Stimulated activated CD4-positive, alpha-beta T cell treated with anti-CD3 and anti-CD28 coated beads, TNF-alpha, amount 100 ng/mL, for 4 hours (primary cell): ENCODE results near the gene IL17REL.

ENCODE experiments used
- DNase-seq, 3 experiments: peaks; one replicate each; pipeline ENCODE4 v3.0.0-alpha.2; 2020; ENCODE audit warnings: low read depth in 3 of 3

IL17REL gene

GRCh38 chr22:49956914-49957825 lies 55.4 kb downstream of the IL17REL start:
- DNase-seq, result no peak

- no peak for DNase-seq
These were observed 56.2 kb downstream of the IL17REL start for GRCh38 chr22:49956418-49956770.

- DNase-seq, result no peak
These were observed 56.8 kb downstream of the IL17REL start for GRCh38 chr22:49955581-49956417.

DNA sequence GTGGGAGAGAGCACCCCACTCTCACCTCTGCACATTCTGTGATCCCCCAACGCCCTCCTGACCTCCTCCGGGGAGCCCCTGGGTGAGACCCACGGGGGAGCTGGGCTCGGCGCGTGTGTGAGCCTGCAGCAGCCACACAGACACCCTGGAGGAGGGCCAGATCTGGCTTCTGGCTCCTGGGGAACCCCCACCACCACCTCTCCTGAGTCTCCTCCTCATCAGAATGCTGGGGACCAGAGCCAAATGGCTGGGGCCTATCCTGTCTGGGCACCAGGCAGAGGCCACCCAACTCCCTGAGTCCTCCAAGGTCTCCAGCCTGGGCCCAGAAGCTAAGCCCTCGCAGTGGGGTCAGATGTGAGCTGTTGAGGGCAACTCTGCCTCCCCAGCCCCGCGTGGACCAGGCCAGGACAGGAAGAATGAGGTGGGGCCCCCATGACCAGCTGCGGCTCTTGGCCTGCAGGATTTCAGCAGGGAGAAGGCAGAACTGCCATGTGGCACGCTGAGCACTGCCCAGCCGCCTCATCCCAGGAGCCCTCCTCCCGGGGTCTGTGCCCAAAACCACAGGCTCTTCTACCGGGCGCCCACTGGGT lies 57.5 kb downstream of the IL17REL start:
- DNase-seq, result no peak

DNA sequence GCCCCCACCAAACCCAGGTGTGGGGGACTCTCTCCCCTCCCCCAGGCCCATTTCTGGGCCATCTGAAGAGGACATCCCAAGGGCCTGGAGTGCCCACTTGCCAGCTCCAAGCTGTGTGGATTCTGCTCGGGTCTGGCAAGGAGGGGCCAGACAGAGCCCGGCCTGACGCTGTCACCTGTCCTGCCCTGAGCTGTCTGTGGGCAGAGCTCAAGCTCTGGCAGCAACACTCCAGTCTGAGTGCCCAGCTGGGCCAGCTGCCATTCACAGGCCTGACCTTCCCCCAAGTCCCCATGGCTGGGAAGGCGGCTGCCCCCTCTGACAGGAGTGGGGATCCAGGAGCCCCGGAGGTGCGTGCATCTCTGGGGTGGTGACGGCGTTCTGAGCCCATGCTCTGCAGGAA lies 58.2 kb downstream of the IL17REL start:
- no peak for DNase-seq

- no peak for DNase-seq
These were observed 58.8 kb downstream of the IL17REL start for GRCh38 chr22:49953680-49954344.

DNA sequence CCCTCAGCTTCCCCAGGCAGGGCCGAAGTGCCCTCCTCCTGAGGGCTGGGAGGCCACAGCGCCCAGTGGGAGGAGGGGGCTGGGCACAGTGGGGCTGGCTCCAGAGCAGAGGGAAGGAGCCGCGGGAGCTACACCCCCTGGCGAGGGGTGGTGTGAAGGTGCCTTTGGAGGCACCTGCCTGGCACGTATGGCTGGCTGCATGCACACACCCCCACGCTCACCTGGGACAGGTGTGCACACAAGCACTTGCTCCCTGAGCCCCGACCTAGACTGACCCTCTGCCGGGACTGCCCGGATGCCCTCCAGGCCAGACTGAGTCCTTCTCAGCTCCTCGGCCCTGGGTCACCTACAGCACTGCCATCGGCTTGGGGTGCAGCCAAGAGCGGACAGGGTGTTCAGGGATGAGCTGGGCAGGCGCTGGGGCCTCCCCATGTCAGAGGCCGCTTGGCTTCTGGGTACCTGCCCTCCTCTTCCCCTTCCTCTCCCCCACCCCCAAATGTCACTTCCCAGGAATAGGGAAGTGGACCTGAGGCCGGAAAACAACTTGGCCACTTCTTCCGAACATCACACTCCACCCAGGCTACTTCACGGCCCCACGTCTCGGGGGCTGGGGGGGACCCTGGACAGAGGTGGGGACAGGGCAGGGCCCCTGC lies 59.4 kb downstream of the IL17REL start:
- no peak for DNase-seq

DNA sequence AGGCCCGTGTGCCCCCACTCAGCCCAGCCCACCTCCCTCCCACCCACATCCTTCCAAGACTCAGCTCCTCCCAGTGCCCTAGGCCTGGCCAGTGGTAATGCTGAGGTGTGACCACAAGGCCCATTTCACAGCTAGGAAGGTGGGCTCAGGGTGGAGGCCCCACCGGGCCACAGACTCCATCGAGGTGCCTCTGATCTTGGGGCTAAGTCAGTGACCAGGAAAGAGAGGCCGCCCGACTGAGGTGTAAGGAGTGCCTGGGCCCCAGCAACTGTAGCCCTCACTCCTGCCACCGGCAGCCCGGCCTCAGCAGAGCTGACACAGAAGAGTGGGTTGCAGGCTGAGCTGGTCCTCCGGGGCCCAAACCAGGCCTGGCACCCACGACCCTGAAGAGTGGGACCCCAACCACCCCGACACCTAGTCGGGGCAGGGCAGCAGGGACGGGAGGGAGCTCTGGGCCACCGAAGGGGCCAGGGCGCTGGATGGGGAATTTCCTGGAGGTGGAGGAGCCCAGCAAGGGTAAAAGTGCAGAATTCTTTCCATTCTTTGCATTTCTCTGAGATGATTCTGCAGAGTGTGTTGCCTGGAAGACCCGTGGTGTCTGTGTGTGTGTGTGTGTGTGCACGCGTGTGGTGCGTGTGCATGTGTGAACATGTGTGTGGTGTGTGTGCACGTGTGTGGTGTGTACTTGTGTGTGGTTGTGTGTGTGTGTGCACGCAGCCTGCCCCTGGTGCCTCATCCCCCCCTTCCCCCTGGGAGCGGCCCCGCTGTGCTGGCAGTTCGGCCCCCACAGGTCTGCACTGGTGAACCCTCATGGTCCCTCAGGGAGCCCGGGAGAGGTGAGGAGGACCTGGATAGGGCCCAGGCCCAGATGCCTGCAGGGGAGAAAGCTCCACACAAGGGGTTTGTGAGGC lies 60.3 kb downstream of the IL17REL start:
- DNase-seq, result no peak

DNA sequence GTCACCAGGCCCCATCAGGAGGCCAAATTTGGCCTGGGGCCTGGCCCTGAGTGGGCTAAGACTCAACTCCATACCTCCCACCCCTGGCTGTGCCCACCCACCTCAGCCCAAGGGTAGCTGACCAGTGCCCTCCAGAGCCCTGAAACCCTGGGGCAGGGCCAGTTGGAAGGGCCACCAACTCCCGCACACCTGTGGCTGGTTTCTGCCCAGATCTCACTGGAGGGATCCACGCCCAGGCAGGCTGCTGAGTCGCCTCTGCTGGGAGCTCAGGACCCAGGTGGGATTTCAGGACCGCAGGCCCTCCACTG lies 60.9 kb downstream of the IL17REL start:
- no peak for DNase-seq

- no peak for DNase-seq
These were observed 61.4 kb downstream of the IL17REL start for GRCh38 chr22:49951000-49951677.

- no peak for DNase-seq
These were observed 62.1 kb downstream of the IL17REL start for GRCh38 chr22:49950396-49950994.

DNA sequence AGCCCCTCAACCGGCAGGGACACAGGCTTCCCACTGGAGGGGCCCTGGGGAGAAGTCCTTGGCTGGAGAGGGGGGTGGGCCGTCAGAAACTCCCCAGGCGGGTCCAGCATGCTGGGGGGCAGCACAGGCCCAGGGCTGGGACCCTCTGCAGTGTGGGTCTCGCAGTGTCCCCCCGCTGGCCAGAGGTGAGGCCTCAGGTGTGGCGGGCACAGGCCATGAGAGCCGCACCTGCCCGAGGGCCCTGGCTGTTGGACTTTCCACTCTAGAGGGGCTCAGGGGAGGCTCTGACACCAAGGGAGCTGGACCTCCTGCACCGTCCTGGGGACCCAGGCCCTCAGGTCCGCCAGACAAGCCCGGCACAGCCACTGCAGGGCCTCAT lies 62.7 kb downstream of the IL17REL start:
- DNase-seq, result no peak

DNA sequence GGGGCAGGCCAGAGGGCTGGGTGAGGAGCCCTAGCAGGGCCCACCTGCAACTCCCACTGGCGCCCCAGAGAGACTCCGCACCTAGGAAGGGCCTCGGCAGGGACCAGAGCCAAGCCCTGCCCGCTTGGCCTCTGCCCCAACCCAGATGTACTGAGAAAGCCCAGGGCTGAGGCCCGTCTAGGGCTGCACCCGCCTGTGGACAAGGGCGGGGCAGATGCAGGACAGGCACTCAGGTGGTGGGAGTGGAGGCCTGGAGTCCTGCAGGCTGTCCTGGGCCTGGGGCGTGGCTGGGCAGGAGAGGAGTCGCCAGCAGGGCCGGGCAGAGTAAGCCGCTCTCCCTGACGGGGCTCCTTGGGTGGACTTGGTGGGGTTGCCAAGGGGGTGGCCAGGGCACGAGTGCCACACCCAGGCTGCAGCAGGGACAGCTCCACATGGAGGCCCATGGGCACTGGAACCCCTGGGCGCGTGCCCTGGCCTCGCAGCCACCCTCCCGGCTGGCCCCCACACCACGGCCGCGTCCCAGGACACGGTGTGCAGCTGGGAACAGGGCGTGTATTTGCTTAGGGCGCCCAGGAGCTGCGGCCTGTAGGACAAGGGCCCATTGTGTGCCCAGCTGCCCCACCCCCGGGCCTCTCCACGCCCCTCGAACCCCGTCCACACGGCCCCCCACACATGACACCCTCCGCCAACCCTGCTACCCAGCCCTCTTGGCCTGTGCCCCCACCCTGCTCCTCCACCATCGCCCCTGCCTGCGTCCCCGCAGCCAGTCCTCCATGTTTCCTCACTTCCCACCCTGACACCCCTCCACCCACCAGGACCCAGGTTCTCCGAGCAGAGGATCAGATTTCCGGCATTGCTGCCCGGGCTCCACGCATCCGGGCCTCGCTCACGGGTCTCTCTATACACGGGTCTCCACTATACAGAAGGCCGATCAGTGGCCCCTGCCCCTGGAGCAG lies 63.3 kb downstream of the IL17REL start:
- no peak for DNase-seq

GRCh38 chr22:49948116-49948957 lies 64.2 kb downstream of the IL17REL start:
- DNase-seq, result no peak

- no peak for DNase-seq
These were observed 65.3 kb downstream of the IL17REL start for GRCh38 chr22:49947296-49947622.

GRCh38 chr22:49946612-49947295 lies 65.8 kb downstream of the IL17REL start:
- no peak for DNase-seq
